Left renal cortex interstitium (tissue), 4 donors: ENCODE data around the gene DPEP3. TPM values are rescaled to one million over a fixed set of nuclear protein-coding genes. Genes with fewer than 3 reads are reported as not detected.

Experiments used
- DNase-seq, 4 donors: peaks; one replicate each; pipeline ENCODE4 v3.0.0-alpha.2; 2013; ENCODE audit warnings: low read depth in 4 of 4, low spot score in 2 of 4, missing footprints in 1 of 4
- polyA plus RNA-seq, 4 donors: library from polyadenylated mRNA; unstranded; fragments of 120-200 nt; gene quantifications; one replicate each; pipeline ENCODE4 v1.2.1, GENCODE V29; 2013; ENCODE audit not compliant: insufficient read length in 4 of 4

The DPEP3 gene
- polyA plus RNA-seq, 4 donors, result 0.05 to 0.21 (median 0.08) TPM; not detected in 1

DNA sequence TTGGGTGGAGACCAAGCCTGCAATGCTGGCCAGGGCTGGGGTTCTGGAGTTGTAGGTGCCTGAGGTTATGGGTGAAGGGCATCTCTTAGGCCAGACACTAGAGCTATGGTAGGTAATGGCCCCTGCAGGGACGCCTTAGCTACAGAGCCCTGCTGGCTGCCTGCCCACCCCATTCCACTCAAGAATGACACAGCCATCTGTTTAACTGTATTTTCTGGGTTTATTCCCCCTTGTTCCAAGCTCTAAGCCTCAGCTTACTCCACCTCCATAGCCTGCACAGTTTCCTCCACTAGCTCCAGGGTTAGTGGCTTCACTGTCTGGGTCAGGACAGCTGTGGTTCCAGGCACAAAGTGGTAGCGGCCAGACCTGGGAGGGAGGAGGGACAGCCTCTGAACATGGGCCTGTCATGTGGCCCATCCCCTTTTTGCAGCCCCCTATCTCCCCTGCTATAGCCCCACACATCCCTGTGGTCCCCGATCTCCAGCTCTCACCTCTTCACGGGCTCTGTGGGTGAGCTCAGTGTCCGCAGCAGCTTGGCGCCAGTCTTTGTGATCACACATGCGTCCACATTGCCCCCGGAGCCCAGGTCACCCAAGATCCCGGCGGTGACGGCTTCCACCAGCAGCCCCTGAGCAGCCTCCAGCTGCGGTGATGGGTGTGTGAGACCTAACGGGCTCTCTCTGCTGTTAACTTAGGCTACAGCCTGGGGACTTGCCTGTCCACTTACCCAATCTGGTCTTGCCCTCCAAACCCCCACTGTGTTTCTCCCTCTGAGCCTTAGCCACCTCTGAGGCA is 45.8 kb downstream of the DPEP3 start:
- DNase-seq, result no peak

GRCh38 chr16:67933805-67934204 is 46.5 kb downstream of the DPEP3 start:
- no peak for DNase-seq

- DNase-seq, result no peak
Measured at GRCh38 chr16:67932462-67932840, 47.8 kb downstream of the DPEP3 start.

DNA sequence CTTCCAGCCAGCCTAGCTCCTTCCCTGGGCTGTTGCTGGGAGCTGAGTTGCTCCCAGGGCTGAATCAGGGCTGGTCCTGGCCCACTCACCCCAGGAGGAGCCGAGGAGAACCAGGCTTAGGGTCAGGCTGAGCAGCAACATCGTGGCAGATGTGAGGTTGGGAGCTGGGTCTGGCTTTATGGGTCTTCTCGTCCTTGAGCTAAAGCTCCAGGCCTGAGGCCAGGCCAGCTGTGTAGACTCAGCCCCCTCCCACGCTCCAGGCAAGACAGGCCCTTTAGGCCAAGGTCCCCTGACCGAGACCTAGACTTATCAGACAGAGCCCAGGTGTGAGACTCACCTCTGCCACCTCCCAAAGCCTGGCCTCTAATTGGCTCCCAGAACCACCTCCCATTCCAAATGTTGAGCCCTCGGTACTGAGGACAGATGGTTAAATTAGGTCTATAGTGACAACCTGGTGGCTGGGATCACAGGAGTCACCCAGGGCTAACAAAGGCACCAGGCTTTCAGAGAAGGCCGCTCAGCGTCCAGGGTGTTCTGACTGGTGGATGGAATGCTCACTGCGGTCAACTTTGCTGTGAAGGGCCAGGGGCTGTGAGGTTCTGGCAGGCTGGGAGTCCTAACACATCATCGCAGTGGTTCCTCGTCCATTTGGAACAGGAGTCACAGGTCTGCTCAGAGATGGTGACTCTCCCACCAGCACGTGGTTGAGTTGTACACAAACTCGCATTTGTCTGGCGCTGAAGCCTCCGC is 48.4 kb downstream of the DPEP3 start, which contains the start of gene CTRL:
CTRL (minus strand) TSS at position 151 of the 750 bp plus-strand sequence; CDS start at position 141, 10 bp downstream.
- DNase-seq, result no peak

DNA sequence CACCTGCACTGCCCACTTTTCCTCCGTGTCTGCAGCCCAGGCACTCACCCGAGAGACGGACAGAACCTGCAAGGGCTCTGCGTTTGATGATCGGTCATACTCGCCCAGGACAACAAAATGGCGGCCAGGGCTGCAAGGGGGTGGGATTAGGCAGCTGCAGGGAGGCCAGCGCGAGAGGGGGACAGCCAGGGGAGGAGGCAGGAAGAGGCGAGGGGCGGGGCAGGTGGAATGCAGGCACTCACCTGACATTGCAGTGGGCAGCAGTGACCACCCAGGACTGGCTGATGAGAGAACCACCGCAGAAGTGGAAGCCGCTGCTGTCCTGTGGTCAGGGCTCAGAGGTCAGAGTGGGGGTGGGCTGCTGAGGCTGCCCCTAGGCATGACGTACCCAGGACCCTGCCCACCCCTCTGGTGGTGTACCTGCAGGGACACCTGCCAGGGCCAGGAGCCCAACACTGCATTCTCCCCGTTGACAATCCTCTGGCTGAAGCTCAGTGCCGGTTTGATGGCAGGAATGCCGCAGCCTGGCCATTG is 49.6 kb downstream of the DPEP3 start:
- DNase-seq, result no peak

DNA sequence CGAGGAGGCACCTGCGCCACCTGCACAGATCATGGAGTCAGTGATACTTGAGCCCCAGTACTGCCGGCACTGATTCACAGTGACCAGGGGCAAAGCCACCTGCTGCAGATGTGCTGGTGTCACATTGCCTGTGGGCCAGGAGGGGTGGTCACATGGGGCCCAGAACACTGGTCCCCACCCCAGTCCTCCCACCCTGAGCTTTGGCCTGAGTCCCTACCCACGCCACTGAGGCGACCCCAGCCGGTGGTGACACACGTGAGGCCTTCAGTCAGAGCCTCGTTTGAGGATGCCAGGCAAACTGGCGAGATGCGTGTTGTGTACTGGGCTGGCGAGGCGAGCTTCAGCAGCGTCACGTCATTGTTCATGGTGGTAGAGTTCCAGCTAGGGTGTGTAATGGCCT is 50.1 kb downstream of the DPEP3 start:
- DNase-seq, result no peak

- DNase-seq, result peak in 1 of 4 donors; percentile 44
Measured at GRCh38 chr16:67928561-67929364, 51.5 kb downstream of the DPEP3 start.

GRCh38 chr16:67928147-67928546 is 52.2 kb downstream of the DPEP3 start:
- DNase-seq, result no peak

DNA sequence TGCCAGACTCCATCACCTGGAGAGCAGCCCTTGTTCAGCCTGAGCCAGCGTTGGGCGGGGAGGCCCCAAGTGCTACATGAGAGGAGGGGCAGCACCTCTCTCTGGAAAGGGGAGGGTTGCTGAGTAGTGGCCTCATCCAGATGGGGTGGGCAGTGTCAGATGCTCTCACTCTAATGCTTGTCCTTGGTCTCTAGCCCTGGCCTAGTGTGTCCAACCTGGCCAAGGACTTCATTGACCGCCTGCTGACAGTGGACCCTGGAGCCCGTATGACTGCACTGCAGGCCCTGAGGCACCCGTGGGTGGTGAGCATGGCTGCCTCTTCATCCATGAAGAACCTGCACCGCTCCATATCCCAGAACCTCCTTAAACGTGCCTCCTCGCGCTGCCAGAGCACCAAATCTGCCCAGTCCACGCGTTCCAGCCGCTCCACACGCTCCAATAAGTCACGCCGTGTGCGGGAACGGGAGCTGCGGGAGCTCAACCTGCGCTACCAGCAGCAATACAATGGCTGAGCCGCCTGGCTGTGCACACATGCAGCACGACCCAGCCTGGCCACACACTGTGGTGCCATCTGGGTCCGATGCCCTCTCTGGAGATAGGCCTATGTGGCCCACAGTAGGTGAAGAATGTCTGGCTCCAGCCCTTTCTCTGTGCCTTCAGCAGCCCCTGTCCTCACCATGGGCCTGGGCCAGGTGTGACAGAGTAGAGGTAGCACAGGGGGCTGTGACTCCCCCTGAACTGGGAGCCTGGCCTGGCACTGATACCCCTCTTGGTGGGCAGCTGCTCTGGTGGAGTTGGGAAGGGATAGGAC is 53.0 kb downstream of the DPEP3 start:
- no peak for DNase-seq

DNA sequence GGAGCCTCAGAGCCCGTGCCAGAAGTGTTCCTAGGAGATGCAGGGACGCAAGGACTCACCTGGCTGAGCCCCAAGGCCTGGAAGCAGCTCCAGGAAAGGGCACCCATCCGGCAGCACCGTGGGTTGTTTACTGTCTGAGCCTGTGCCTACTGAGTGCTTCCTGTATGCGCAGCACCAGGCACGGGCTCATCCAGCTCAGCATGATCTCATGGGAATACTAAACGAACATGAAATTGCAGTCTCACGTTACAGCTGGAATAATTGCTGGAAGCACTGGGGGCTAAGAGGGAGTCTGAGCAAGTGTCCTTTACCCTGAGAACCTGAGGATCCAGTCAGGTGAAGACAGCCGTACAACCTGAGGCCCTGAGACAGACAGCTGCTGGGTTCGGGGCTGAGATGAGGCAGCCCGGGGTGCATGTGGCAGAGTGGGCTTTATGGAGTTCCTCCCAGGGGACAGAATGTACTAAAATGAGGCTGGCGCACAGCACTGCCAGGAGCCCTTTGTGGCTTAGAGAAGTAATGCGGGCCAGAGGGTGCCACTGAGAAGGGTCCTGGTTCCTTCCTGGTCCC is 54.0 kb downstream of the DPEP3 start:
- no peak for DNase-seq

Other genes starting within 250 kb of the DPEP3 start
- 10 to 100 TPM; 18.4 to 34.4 (median 25.0) TPM for gene RANBP10, start 173.9 kb downstream of the DPEP3 start, polyA plus RNA-seq
- 10 to 100 TPM in 1 of 4 donors, 1 to 10 TPM in 3; 6.3 to 10.7 (median 7.7) TPM for gene TSNAXIP1, start 173.6 kb downstream of the DPEP3 start, polyA plus RNA-seq
- gene THAP11, start 138.2 kb downstream of the DPEP3 start, polyA plus RNA-seq, result 10 to 100 TPM; 26.8 to 40.0 (median 32.0) TPM
- 100 to 1,000 TPM; 114 to 134 (median 127) TPM for gene NUTF2, start 133.6 kb downstream of the DPEP3 start, polyA plus RNA-seq
- 10 to 100 TPM; 37.4 to 62.4 (median 50.7) TPM for gene CENPT, start 132.8 kb downstream of the DPEP3 start, polyA plus RNA-seq
- 100 to 1,000 TPM in 2 of 4 donors, 10 to 100 TPM in 2; 75.0 to 106 (median 97.3) TPM for gene EDC4, start 107.4 kb downstream of the DPEP3 start, polyA plus RNA-seq
- gene NRN1L, start 95.6 kb downstream of the DPEP3 start, polyA plus RNA-seq, result under 1 TPM in 3 of 4 donors, not detected in 1; 0.30 to 0.68 (median 0.63) TPM
- 10 to 100 TPM; 33.5 to 44.6 (median 40.1) TPM for gene PSKH1, start 87.2 kb downstream of the DPEP3 start, polyA plus RNA-seq
- 1 to 10 TPM; 4.5 to 7.1 (median 5.8) TPM for gene CTRL, start 48.6 kb downstream of the DPEP3 start, polyA plus RNA-seq
- gene PSMB10, start 43.6 kb downstream of the DPEP3 start, polyA plus RNA-seq, result 10 to 100 TPM; 20.3 to 39.4 (median 28.3) TPM
- 10 to 100 TPM; 13.7 to 32.8 (median 20.2) TPM for gene LCAT, start 36.4 kb downstream of the DPEP3 start, polyA plus RNA-seq
- gene SLC12A4, start 11.9 kb downstream of the DPEP3 start, polyA plus RNA-seq, result 10 to 100 TPM; 32.4 to 47.4 (median 40.2) TPM
- gene DPEP2, start 19.0 kb upstream of the DPEP3 start, polyA plus RNA-seq, result 1 to 10 TPM in 1 of 4 donors, under 1 TPM in 3; 0.45 to 1.1 (median 0.78) TPM
- gene DPEP2NB, start 35.4 kb upstream of the DPEP3 start, polyA plus RNA-seq, result not detected
- gene DDX28, start 42.7 kb upstream of the DPEP3 start, polyA plus RNA-seq, result 10 to 100 TPM in 3 of 4 donors, 1 to 10 TPM in 1; 9.0 to 13.7 (median 10.9) TPM
- 10 to 100 TPM; 13.5 to 19.5 (median 15.5) TPM for gene DUS2, start 42.8 kb upstream of the DPEP3 start, polyA plus RNA-seq
- gene NFATC3, start 104.9 kb upstream of the DPEP3 start, polyA plus RNA-seq, result 10 to 100 TPM; 30.8 to 35.5 (median 32.9) TPM